Liver (tissue), 9 donors: Measurements from ENCODE around the gene MAP3K3. TPM values are rescaled to one million over a fixed set of nuclear protein-coding genes. Genes with fewer than 3 reads are reported as not detected.

Experiments used
- DNase-seq: peaks from one replicate; pipeline ENCODE4 v3.0.0-alpha.2; 2017; ENCODE audit warnings: low spot score
- H3K27ac ChIP-seq, 2 donors: one replicate each; pipeline ENCODE4 v1.7.0; 2013; ENCODE audit warnings: inconsistent platforms in 2 of 2, low read length in 2 of 2, control low read depth in 1 of 2, low read depth in 1 of 2, mild to moderate bottlenecking in 1 of 2
- H3K27me3 ChIP-seq, 4 donors: one replicate each; pipeline versions ENCODE4 v1.6.1 to v1.7.0; 2013; ENCODE audit warnings: low read length in 3 of 4, inconsistent platforms in 1 of 4, mild to moderate bottlenecking in 1 of 4, moderate library complexity in 1 of 4; ENCODE audit not compliant: control insufficient read depth in 4 of 4, insufficient read depth in 4 of 4
- H3K36me3 ChIP-seq, 4 donors: one replicate each; pipeline versions ENCODE4 v1.6.1 to v1.7.0; 2013; ENCODE audit warnings: low read length in 3 of 4, mild to moderate bottlenecking in 3 of 4, low read depth in 1 of 4, moderate library complexity in 1 of 4; ENCODE audit not compliant: control insufficient read depth in 4 of 4, insufficient read depth in 3 of 4
- H3K4me1 ChIP-seq, 4 donors: one replicate each; pipeline versions ENCODE4 v1.6.1 to v1.7.0; 2013; ENCODE audit warnings: low read length in 3 of 4, mild to moderate bottlenecking in 3 of 4, moderate library complexity in 1 of 4; ENCODE audit not compliant: control insufficient read depth in 4 of 4, insufficient read depth in 4 of 4
- H3K4me3 ChIP-seq, 3 donors: one replicate each; pipeline versions ENCODE4 v1.6.1 to v1.7.0; 2013; ENCODE audit warnings: low read length in 3 of 3, control low read depth in 1 of 3, low read depth in 1 of 3, mild to moderate bottlenecking in 1 of 3
- H3K9ac ChIP-seq, 2 donors: one replicate each; pipeline ENCODE4 v1.7.0; 2013; ENCODE audit warnings: low read length in 2 of 2, mild to moderate bottlenecking in 2 of 2, moderate library complexity in 2 of 2, control low read depth in 1 of 2, low read depth in 1 of 2
- H3K9me3 ChIP-seq, 4 donors: one replicate each; pipeline versions ENCODE4 v1.6.1 to v1.7.0; 2013; ENCODE audit warnings: low read length in 3 of 4; ENCODE audit not compliant: control insufficient read depth in 4 of 4
- EGR1 ChIP-seq, 2 donors: IDR thresholded peaks; 2 replicates each; pipeline ENCODE4 v1.6.1; 2016 to 2018; ENCODE audit warnings: antibody characterized with exemption in 2 of 2, low read depth in 2 of 2
- FOXA1 ChIP-seq: IDR thresholded peaks from 2 replicates; pipeline ENCODE4 v1.6.1; 2016; ENCODE audit warnings: antibody characterized with exemption
- FOXA2 ChIP-seq: IDR thresholded peaks from 2 replicates; pipeline ENCODE4 v1.6.1; 2016; ENCODE audit warnings: antibody characterized with exemption
- GABPA ChIP-seq, 2 donors: IDR thresholded peaks in 1 of 2; conservative IDR thresholded peaks in 1 of 2; 2 replicates each; pipeline ENCODE4 v1.6.1; 2016; ENCODE audit warnings: antibody characterized with exemption in 2 of 2, mild to moderate bottlenecking in 1 of 2, moderate library complexity in 1 of 2
- HNF4G ChIP-seq: IDR thresholded peaks from 2 replicates; pipeline ENCODE4 v1.6.1; 2016; ENCODE audit warnings: antibody characterized with exemption
- JUND ChIP-seq, 2 donors: IDR thresholded peaks; 2 replicates each; pipeline ENCODE4 v1.6.1; 2016; ENCODE audit warnings: antibody characterized with exemption in 2 of 2
- RAD21 ChIP-seq, 2 donors: IDR thresholded peaks; 2 replicates each; pipeline ENCODE4 v1.6.1; 2016; ENCODE audit warnings: antibody characterized with exemption in 2 of 2, mild to moderate bottlenecking in 2 of 2
- SP1 ChIP-seq: IDR thresholded peaks from 2 replicates; pipeline ENCODE4 v1.6.1; 2018; ENCODE audit warnings: antibody characterized with exemption, mild to moderate bottlenecking
- TAF1 ChIP-seq: conservative IDR thresholded peaks from 2 replicates; pipeline ENCODE4 v1.6.1; 2016; ENCODE audit warnings: antibody characterized with exemption, mild to moderate bottlenecking
- whole genome bisulfite sequencing: extraction: QIAGEN DNeasy Blood & Tissue Kit; methylation state at CpG from one replicate; pipeline ENCODE4 v1.1.7; 2013; 5-methylcytosine and 5-hydroxymethylcytosine counted together
- polyA plus RNA-seq, 2 donors: library from polyadenylated mRNA; stranded (reverse) in 1 of 2; unstranded in 1 of 2; fragments of 200-250 nt in 1 of 2; fragments of >200 nt in 1 of 2; fragmentation: Nextera tagmentation in 1 of 2; extraction: Ambion mirVana in 1 of 2; gene quantifications; one replicate each; pipeline versions ENCODE4 v1.2.1 to v1.2.3, GENCODE V29; 2013 to 2015
- total RNA-seq, 2 donors: library from RNA; depleted of rRNA; stranded (reverse); fragments of >200 nt; gene quantifications; one replicate each; pipeline ENCODE4 v1.2.3, GENCODE V29; 2014
- TF ChIP-seq, protein P1 (sequence below): IDR thresholded peaks from 2 replicates; pipeline ENCODE4 v1.6.1; 2016; ENCODE audit warnings: antibody characterized with exemption
- TF ChIP-seq, protein P2 (sequence below): fragments of 150-350 bp; IDR thresholded peaks from 2 replicates; pipeline ENCODE4 v1.5.1; 2017; ENCODE audit warnings: improper control_type of control experiment, low read depth, low read length; ENCODE audit not compliant: missing input control
- TF ChIP-seq, protein P3 (sequence below): IDR thresholded peaks from 2 replicates; pipeline ENCODE4 v1.6.1; 2016; ENCODE audit warnings: antibody characterized with exemption, mild to moderate bottlenecking
- TF ChIP-seq, protein P4 (sequence below): IDR thresholded peaks from 2 replicates; pipeline ENCODE4 v1.6.1; 2016; ENCODE audit warnings: antibody characterized with exemption
- TF ChIP-seq, protein P5 (sequence below): IDR thresholded peaks from 2 replicates; pipeline ENCODE4 v1.6.1; 2016; ENCODE audit warnings: antibody characterized with exemption
- donor health status: healthy.
- donor health status: healthy.
- donor health status: healthy.
- donor health status: healthy.
- donor health status: healthy.

MAP3K3 gene
- total and polyA plus RNA-seq, 4 donors, result 3.9 to 28.7 (median 11.0) TPM

DNA sequence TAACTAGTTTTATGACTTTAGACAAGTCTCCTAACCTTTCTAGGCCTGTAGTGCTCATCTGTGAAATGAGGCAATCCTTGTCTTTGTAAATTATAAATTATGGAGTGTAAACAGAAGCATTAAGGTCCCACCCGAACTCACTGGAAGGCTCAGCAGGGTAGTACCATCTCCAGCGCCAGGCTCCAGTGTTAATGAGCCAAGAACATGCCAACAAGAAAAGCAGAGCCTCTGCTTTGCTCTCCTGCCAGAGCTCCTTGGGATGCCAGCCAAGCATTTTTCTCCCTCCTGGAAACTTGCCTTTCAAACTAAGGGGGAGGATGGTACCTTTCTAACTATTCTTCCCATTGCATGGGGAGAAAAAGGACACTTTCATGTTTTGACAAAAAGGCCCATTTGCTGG, 62.8 kb downstream of the MAP3K3 start:
- Histone ChIP-seq H3K27ac (no peak overlapping the region), H3K27me3 (no peaks in the 10 kb centered on the region), H3K36me3 (peaks cover 4 to 42% (median 37%) of the 10 kb centered on the region in 4 donors), H3K4me1 (peaks cover 4 to 14% (median 7%) of the 10 kb centered on the region in 4 donors), H3K4me3 (no peak overlapping the region), H3K9ac (no peak overlapping the region), H3K9me3 (no peaks in the 10 kb centered on the region)
- TF ChIP-seq, protein P1, sequence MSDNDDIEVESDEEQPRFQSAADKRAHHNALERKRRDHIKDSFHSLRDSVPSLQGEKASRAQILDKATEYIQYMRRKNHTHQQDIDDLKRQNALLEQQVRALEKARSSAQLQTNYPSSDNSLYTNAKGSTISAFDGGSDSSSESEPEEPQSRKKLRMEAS, result no peak
- TF ChIP-seq, protein P2, sequence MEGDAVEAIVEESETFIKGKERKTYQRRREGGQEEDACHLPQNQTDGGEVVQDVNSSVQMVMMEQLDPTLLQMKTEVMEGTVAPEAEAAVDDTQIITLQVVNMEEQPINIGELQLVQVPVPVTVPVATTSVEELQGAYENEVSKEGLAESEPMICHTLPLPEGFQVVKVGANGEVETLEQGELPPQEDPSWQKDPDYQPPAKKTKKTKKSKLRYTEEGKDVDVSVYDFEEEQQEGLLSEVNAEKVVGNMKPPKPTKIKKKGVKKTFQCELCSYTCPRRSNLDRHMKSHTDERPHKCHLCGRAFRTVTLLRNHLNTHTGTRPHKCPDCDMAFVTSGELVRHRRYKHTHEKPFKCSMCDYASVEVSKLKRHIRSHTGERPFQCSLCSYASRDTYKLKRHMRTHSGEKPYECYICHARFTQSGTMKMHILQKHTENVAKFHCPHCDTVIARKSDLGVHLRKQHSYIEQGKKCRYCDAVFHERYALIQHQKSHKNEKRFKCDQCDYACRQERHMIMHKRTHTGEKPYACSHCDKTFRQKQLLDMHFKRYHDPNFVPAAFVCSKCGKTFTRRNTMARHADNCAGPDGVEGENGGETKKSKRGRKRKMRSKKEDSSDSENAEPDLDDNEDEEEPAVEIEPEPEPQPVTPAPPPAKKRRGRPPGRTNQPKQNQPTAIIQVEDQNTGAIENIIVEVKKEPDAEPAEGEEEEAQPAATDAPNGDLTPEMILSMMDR, result no peak
- TF ChIP-seq JUND (IDR thresholded peaks at IDR 0.05) (no peak), TAF1 (no peak)
- TF ChIP-seq, protein P3, sequence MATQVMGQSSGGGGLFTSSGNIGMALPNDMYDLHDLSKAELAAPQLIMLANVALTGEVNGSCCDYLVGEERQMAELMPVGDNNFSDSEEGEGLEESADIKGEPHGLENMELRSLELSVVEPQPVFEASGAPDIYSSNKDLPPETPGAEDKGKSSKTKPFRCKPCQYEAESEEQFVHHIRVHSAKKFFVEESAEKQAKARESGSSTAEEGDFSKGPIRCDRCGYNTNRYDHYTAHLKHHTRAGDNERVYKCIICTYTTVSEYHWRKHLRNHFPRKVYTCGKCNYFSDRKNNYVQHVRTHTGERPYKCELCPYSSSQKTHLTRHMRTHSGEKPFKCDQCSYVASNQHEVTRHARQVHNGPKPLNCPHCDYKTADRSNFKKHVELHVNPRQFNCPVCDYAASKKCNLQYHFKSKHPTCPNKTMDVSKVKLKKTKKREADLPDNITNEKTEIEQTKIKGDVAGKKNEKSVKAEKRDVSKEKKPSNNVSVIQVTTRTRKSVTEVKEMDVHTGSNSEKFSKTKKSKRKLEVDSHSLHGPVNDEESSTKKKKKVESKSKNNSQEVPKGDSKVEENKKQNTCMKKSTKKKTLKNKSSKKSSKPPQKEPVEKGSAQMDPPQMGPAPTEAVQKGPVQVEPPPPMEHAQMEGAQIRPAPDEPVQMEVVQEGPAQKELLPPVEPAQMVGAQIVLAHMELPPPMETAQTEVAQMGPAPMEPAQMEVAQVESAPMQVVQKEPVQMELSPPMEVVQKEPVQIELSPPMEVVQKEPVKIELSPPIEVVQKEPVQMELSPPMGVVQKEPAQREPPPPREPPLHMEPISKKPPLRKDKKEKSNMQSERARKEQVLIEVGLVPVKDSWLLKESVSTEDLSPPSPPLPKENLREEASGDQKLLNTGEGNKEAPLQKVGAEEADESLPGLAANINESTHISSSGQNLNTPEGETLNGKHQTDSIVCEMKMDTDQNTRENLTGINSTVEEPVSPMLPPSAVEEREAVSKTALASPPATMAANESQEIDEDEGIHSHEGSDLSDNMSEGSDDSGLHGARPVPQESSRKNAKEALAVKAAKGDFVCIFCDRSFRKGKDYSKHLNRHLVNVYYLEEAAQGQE, result no peak
- TF ChIP-seq, protein P4, sequence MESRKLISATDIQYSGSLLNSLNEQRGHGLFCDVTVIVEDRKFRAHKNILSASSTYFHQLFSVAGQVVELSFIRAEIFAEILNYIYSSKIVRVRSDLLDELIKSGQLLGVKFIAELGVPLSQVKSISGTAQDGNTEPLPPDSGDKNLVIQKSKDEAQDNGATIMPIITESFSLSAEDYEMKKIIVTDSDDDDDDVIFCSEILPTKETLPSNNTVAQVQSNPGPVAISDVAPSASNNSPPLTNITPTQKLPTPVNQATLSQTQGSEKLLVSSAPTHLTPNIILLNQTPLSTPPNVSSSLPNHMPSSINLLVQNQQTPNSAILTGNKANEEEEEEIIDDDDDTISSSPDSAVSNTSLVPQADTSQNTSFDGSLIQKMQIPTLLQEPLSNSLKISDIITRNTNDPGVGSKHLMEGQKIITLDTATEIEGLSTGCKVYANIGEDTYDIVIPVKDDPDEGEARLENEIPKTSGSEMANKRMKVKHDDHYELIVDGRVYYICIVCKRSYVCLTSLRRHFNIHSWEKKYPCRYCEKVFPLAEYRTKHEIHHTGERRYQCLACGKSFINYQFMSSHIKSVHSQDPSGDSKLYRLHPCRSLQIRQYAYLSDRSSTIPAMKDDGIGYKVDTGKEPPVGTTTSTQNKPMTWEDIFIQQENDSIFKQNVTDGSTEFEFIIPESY, result no peak
- DNase-seq, result no peak
- WGBS, result 87% methylated on average over 2 of the region's 2 CpGs

DNA sequence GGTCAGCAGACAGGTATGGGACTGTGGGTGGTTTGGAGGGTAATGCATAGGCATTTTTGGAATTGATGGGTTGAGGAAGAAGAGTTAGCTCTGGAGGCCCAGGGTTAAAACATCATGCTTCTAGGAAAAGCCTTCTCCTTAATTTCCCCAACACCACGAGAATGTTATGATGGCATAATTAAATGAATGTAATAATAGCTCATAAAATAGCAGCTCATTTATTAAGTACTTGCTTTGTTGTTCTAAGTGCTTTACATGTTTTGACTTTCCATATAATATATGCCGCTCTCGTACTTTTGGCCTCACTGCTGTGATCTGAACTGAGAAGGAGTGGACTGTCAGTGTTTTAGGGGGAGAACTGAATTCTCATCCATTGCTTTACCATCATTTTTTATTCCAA, 63.4 kb downstream of the MAP3K3 start:
- TF ChIP-seq FOXA1, result no peak
- no peak for TF ChIP-seq GABPA (IDR thresholded peaks at IDR 0.05 in 1 of 2, conservative IDR thresholded peaks at IDR 0.05 in 1 of 2)
- TF ChIP-seq, protein P4, result no peak
- TF ChIP-seq HNF4G, result no peak
- TF ChIP-seq EGR1 (IDR thresholded peaks at IDR 0.05; ENCODE audit: low read depth in 2 of 2), result no peak
- no peak for TF ChIP-seq FOXA2
- no peak for TF ChIP-seq RAD21 (IDR thresholded peaks at IDR 0.05)
- TF ChIP-seq, protein P5, sequence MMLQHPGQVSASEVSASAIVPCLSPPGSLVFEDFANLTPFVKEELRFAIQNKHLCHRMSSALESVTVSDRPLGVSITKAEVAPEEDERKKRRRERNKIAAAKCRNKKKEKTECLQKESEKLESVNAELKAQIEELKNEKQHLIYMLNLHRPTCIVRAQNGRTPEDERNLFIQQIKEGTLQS, result no peak
- TF ChIP-seq SP1, result no peak
- TF ChIP-seq, protein P1, result no peak
- TF ChIP-seq, protein P3, result no peak
- Histone ChIP-seq H3K4me1 (peaks cover 4 to 11% (median 7%) of the 10 kb centered on the region in 4 donors), H3K27ac (no peak overlapping the region), H3K9me3 (no peaks in the 10 kb centered on the region), H3K27me3 (no peaks in the 10 kb centered on the region), H3K9ac (no peak overlapping the region), H3K4me3 (no peak overlapping the region), H3K36me3 (peaks cover 8 to 48% (median 42%) of the 10 kb centered on the region in 4 donors)
- WGBS, result 96% methylated on average over 3 of the region's 3 CpGs
- DNase-seq, result no peak
